ENCODE measurements around the gene FCER2.

Gene FCER2

GRCh38 chr19:7732045-7732444 is 30.1 kb upstream of the FCER2 start, which contains the start of gene CLEC4G:
Gene CLEC4G (minus strand): TSS chr19:7732110. CDS start chr19:7732102, 8 bp downstream.
- no peak for DNase-seq

GRCh38 chr19:7731615-7732014 is 29.7 kb upstream of the FCER2 start:
- DNase-seq, result no peak

GRCh38 chr19:7731218-7731595 is 29.3 kb upstream of the FCER2 start:
- DNase-seq, result no peak

- DNase-seq, result no peak
Measured at GRCh38 chr19:7730286-7731217, 28.6 kb upstream of the FCER2 start.

GRCh38 chr19:7729831-7730285 is 27.9 kb upstream of the FCER2 start:
- DNase-seq, result no peak

- no peak for DNase-seq
Measured at GRCh38 chr19:7729211-7729610, 27.3 kb upstream of the FCER2 start.

GRCh38 chr19:7725791-7726190 is 23.9 kb upstream of the FCER2 start:
- no peak for DNase-seq

- DNase-seq, result no peak
Measured at GRCh38 chr19:7722231-7722651, 20.3 kb upstream of the FCER2 start.

- DNase-seq, result no peak
Measured at GRCh38 chr19:7720351-7720750, 18.4 kb upstream of the FCER2 start.

GRCh38 chr19:7718668-7719067 is 16.7 kb upstream of the FCER2 start:
- DNase-seq, result no peak

- no peak for DNase-seq
Measured at GRCh38 chr19:7716762-7717161, 14.8 kb upstream of the FCER2 start.

- no peak for DNase-seq
Measured at GRCh38 chr19:7715671-7716070, 13.7 kb upstream of the FCER2 start.

GRCh38 chr19:7710616-7711015 is 8.7 kb upstream of the FCER2 start:
- no peak for DNase-seq

- no peak for DNase-seq
Measured at GRCh38 chr19:7709932-7710460, 8.1 kb upstream of the FCER2 start.

GRCh38 chr19:7706955-7707456 is 5.1 kb upstream of the FCER2 start:
- no peak for DNase-seq

- no peak for DNase-seq
Measured at GRCh38 chr19:7706188-7706954, 4.4 kb upstream of the FCER2 start.

GRCh38 chr19:7705387-7706187 is 3.7 kb upstream of the FCER2 start:
- DNase-seq, result no peak

- no peak for DNase-seq
Measured at GRCh38 chr19:7704280-7705060, 2.5 kb upstream of the FCER2 start.

GRCh38 chr19:7703332-7703731 is 1.4 kb upstream of the FCER2 start:
- no peak for DNase-seq

GRCh38 chr19:7701049-7701653 is 780 bp downstream of the FCER2 start:
- no peak for DNase-seq
